H4 (cell line): ENCODE data around the gene UMAD1. TPM values are rescaled to one million over a fixed set of nuclear protein-coding genes. Genes with fewer than 3 reads are reported as not detected.

Experiments
- DNase-seq: peaks from one replicate; pipeline ENCODE4 v3.0.0-alpha.2; 2015; ENCODE audit warnings: low spot score
- total RNA-seq: library from RNA; depleted of rRNA; stranded (reverse); fragments of >200 nt; shearing (Covaris generic); gene quantifications from 2 replicates; pipeline ENCODE4 v1.2.3, GENCODE V29; 2014

Gene UMAD1
- total RNA-seq, 1 experiment from 2014 or later: 65.9 TPM

GRCh38 chr7:7764520-7765396 lies 124.2 kb downstream of the UMAD1 start:
- DNase-seq: no peak

GRCh38 chr7:7765422-7765821 lies 124.9 kb downstream of the UMAD1 start:
- DNase-seq: no peak

GRCh38 chr7:7766671-7767070 lies 126.1 kb downstream of the UMAD1 start:
- no peak for DNase-seq

GRCh38 chr7:7768977-7769709 lies 128.6 kb downstream of the UMAD1 start:
- DNase-seq: no peak

- DNase-seq: peak; percentile 94
Observed at GRCh38 chr7:7769710-7770627, 129.4 kb downstream of the UMAD1 start.

- DNase-seq: no peak
Observed at GRCh38 chr7:7771452-7771851, 130.9 kb downstream of the UMAD1 start.

GRCh38 chr7:7772397-7772821 lies 131.9 kb downstream of the UMAD1 start:
- peak; percentile 58 for DNase-seq

- no peak for DNase-seq
Observed at GRCh38 chr7:7773334-7774309, 133.1 kb downstream of the UMAD1 start.

GRCh38 chr7:7779888-7780287 lies 139.3 kb downstream of the UMAD1 start:
- DNase-seq: peak; percentile 42

- DNase-seq: no peak
Observed at GRCh38 chr7:7783001-7783400, 142.4 kb downstream of the UMAD1 start.

GRCh38 chr7:7785344-7785973 lies 144.9 kb downstream of the UMAD1 start:
- no peak for DNase-seq

- no peak for DNase-seq
Observed at GRCh38 chr7:7786595-7786994, 146.0 kb downstream of the UMAD1 start.

GRCh38 chr7:7789551-7789988 lies 149.0 kb downstream of the UMAD1 start:
- DNase-seq: no peak

GRCh38 chr7:7790041-7790741 lies 149.6 kb downstream of the UMAD1 start:
- no peak for DNase-seq

GRCh38 chr7:7791523-7791922 lies 151.0 kb downstream of the UMAD1 start:
- no peak for DNase-seq

GRCh38 chr7:7792056-7792455 lies 151.5 kb downstream of the UMAD1 start:
- no peak for DNase-seq

GRCh38 chr7:7793249-7793648 lies 152.7 kb downstream of the UMAD1 start:
- DNase-seq: no peak

GRCh38 chr7:7793921-7794320 lies 153.4 kb downstream of the UMAD1 start:
- DNase-seq: no peak

GRCh38 chr7:7795203-7795602 lies 154.7 kb downstream of the UMAD1 start:
- DNase-seq: no peak
